ENCODE measurements around the gene HIGD1C. TPM values are rescaled to one million over a fixed set of nuclear protein-coding genes. Genes with fewer than 3 reads are reported as not detected.

The HIGD1C gene
- total RNA-seq, 1 donor from 2014 or later = not detected

Other genes with a start within 250 kb of the HIGD1C start
- gene ATF1, start 188.4 kb upstream of the HIGD1C start, total RNA-seq = 23.3 and 25.0 TPM in 2 replicates
- not detected in 2 replicates for gene TMPRSS12, start 109.6 kb upstream of the HIGD1C start, total RNA-seq
- 35.5 and 40.0 TPM in 2 replicates for gene SLC11A2, start 73.8 kb downstream of the HIGD1C start, total RNA-seq
- 25.2 and 26.4 TPM in 2 replicates for gene LETMD1, start 95.8 kb downstream of the HIGD1C start, total RNA-seq
- gene CSRNP2, start 131.1 kb downstream of the HIGD1C start, total RNA-seq = 57.8 and 61.6 TPM in 2 replicates
- gene TFCP2, start 220.6 kb downstream of the HIGD1C start, total RNA-seq = 19.2 and 22.4 TPM in 2 replicates